ENCODE results near the gene DZIP1. TPM values are rescaled to one million over a fixed set of nuclear protein-coding genes. Genes with fewer than 3 reads are reported as not detected.

The DZIP1 gene
- total RNA-seq, 4 donors from 2014 or later: 2.5 to 61.9 (median 5.2) TPM

DNA sequence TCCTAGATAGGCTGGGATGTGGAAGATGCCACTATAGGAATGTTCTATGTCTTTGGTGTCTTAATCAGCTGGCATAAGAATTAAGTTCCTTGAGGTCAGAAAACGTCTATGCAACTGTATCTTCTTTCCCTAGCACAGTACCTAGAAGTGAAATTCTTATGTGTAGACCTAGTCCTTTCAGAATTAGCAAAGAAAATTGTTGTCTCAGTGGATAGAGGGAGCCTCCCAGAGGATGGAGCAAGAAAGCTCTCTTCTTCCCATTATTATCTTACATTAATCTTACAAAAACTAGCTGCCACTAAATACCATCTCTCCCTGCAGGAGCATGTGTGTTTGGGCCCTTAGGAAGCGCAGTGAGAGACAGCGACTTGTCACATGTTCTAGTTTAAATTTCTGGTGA lies 80.4 kb downstream of the DZIP1 start:
- DNase-seq: no peak
- Histone ChIP-seq H3K9me3 (no peaks in the 10 kb centered on the region), H3K4me1 (no peaks in the 10 kb centered on the region), H3K27ac (no peak overlapping the region), H3K4me3 (no peak overlapping the region), H3K27me3 (no peaks in the 10 kb centered on the region), H3K36me3 (no peaks in the 10 kb centered on the region)
- TF ChIP-seq, protein P1, sequence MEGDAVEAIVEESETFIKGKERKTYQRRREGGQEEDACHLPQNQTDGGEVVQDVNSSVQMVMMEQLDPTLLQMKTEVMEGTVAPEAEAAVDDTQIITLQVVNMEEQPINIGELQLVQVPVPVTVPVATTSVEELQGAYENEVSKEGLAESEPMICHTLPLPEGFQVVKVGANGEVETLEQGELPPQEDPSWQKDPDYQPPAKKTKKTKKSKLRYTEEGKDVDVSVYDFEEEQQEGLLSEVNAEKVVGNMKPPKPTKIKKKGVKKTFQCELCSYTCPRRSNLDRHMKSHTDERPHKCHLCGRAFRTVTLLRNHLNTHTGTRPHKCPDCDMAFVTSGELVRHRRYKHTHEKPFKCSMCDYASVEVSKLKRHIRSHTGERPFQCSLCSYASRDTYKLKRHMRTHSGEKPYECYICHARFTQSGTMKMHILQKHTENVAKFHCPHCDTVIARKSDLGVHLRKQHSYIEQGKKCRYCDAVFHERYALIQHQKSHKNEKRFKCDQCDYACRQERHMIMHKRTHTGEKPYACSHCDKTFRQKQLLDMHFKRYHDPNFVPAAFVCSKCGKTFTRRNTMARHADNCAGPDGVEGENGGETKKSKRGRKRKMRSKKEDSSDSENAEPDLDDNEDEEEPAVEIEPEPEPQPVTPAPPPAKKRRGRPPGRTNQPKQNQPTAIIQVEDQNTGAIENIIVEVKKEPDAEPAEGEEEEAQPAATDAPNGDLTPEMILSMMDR (IDR thresholded peaks at IDR 0.05): no peak
- no peak for TF ChIP-seq POLR2A (IDR thresholded peaks at IDR 0.05)

DNA sequence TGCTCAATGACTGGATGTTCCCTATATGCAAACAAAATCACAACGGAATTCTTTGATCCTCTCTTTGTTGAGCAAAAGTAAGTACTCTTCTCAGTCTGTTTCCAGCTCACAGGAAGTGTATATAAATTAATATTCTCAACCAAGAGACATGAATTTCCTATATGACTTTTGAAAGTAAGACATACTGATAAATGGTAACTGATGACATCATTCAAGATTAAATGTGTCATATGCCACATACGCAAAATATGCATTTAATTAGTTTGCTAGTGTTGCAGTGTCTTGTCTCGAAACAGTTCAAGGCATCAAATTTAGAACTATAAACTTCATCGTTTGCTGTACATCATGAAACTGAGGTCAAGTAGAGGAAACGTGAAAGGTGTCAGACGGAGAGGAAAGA lies 84.1 kb downstream of the DZIP1 start:
- TF ChIP-seq POLR2A (IDR thresholded peaks at IDR 0.05): no peak
- TF ChIP-seq, protein P1 (IDR thresholded peaks at IDR 0.05): no peak
- Histone ChIP-seq H3K27ac (no peak overlapping the region), H3K27me3 (no peaks in the 10 kb centered on the region), H3K4me1 (no peaks in the 10 kb centered on the region), H3K36me3 (no peaks in the 10 kb centered on the region), H3K4me3 (no peak overlapping the region), H3K9me3 (no peaks in the 10 kb centered on the region)
- DNase-seq: no peak

DNA sequence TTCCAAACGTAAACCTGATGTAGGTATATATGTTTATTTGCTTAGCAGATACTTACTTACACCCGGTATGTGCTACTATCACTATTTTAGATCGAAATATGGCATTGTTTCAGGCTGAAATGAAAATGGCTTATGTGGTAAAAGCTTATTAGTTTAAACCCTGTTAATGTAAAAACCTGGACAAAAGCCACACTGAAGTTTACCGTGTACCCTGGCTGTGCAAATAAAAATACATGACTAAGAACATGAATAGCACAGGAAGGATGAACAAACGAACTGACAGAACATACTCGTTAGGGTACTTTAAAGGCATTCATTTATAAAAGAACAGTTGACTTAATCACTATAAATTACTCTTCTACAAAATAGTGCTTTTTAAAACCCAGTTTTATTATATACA lies 85.4 kb downstream of the DZIP1 start:
- DNase-seq: no peak
- Histone ChIP-seq H3K9me3 (no peaks in the 10 kb centered on the region), H3K36me3 (no peaks in the 10 kb centered on the region), H3K27ac (no peak overlapping the region), H3K4me1 (no peaks in the 10 kb centered on the region), H3K27me3 (peaks cover 0 to 5% of the 10 kb centered on the region in 2 donors), H3K4me3 (no peak overlapping the region)
- TF ChIP-seq, protein P1 (IDR thresholded peaks at IDR 0.05): no peak
- TF ChIP-seq POLR2A (IDR thresholded peaks at IDR 0.05): no peak

DNA sequence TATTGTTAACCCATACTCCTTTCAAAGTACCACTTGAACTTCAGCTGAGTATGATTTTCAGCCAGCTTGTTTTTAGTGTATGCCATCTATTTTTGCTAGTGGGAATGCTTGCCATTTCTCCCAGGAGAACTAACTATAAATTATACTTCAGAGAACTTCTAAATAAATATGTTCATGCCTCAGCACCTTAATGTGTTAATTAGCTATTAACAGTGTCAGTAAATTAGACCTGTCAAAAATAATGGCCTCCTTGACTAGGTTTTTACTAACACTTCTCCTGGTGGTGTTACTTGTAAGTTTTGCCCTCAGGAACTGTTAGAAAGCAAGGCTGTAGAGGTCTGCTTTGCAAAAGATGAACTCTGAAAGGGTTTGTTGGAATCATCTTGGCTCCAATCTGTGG lies 87.5 kb downstream of the DZIP1 start:
- H3K27me3 ChIP-seq: peaks cover 0 to 21% of the 10 kb centered on the region in 2 donors
- H3K27ac ChIP-seq: no peak overlapping the region
- no peaks in the 10 kb centered on the region for H3K9me3 ChIP-seq
- TF ChIP-seq, protein P1 (IDR thresholded peaks at IDR 0.05): no peak
- no peak for TF ChIP-seq POLR2A (IDR thresholded peaks at IDR 0.05)
- H3K36me3 ChIP-seq: no peaks in the 10 kb centered on the region
- no peak overlapping the region for H3K4me3 ChIP-seq
- DNase-seq: no peak
- peaks cover 0 to 5% (median 0%) of the 10 kb centered on the region in 4 donors for H3K4me1 ChIP-seq

DNA sequence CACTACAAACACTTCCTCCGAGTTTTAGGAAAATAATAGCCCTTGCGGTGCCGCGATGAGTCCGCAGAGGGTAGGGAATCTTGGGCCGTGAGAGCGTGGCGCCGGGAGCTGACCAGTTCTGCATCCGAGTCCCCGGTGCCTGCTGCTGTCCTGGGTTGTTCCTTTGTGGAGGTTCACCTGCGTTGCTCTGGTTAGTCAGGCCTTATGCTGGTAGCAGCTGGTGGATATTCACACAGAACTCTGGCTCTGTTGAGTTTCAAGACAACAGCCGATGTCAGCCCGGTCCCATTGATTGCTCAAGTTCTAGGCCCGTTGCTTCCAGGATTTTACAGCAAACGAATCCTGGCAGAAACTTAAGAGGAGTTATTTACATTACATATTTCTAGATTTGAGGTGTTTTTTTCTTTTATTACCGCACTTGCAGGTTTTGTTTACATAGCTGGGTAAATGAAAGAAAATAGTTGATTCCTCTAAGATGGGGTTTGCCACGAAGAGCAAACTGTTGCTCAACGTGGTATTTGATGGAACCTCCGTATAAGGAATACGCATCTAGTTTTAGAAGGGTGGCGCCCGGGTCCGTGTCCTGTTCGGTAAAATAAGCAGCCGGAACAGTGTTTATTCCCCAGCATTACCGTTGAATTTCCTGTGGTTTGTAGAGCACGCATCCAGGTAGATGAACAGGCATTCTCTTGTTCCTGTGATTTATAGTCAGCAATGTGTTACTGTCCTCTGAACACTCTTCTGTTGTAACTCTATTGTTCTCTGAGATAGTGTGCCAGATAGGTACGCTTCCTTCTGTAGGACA lies 90.7 kb downstream of the DZIP1 start:
- Histone ChIP-seq H3K4me1 (peaks cover 0 to 5% (median 0%) of the 10 kb centered on the region in 4 donors), H3K27me3 (peaks cover 0 to 24% of the 10 kb centered on the region in 2 donors), H3K36me3 (no peaks in the 10 kb centered on the region), H3K27ac (no peak overlapping the region), H3K9me3 (no peaks in the 10 kb centered on the region), H3K4me3 (no peak overlapping the region)
- no peak for DNase-seq
- TF ChIP-seq, protein P1 (IDR thresholded peaks at IDR 0.05): no peak
- TF ChIP-seq POLR2A (IDR thresholded peaks at IDR 0.05): no peak
